Endothelial cell of umbilical vein (primary cell): Measurements from ENCODE around the gene MOB1B. TPM values are rescaled to one million over a fixed set of nuclear protein-coding genes. Genes with fewer than 3 reads are reported as not detected.

Source experiments
- BruUV-seq: library from RNA; stranded (reverse); fragments of 400-500 nt; replicated peaks from 2 replicates; lab custom pipeline; 2021; lab: Mats Ljungman, UMichigan
- CTCF ChIA-PET: fragments of 300-600, 350-600 bp; sonication (Branson Sonifier 250); formaldehyde crosslinking; loops from one replicate; lab custom pipeline; 2021; ENCODE audit warnings: antibody characterized with exemption, inconsistent platforms; lab: Charles Lee
- POLR2A ChIA-PET: fragments of 300-600, 350-600 bp; sonication (Branson Sonifier 250); formaldehyde crosslinking; loops from one replicate; lab custom pipeline; 2021; ENCODE audit warnings: antibody characterized with exemption, inconsistent platforms; lab: Charles Lee
- DNase-seq: peaks from one replicate; pipeline ENCODE4 v3.0.0-alpha.2; 2011; ENCODE audit warnings: low read depth, low spot score
- FAIRE-seq: peaks from 2 replicates; lab custom pipeline; 2011; peaks lifted over from hg19 to GRCh38; lab: Jason Lieb, UNC
- H2AFZ ChIP-seq: 2 replicates; pipeline ENCODE4 v1.6.0; 2012; ENCODE audit warnings: low read depth, low read length, control low read depth, inconsistent platforms
- H3K27ac ChIP-seq: 2 replicates; pipeline ENCODE4 v1.5.1; 2011; ENCODE audit warnings: low read depth, mild to moderate bottlenecking, control low read depth, low read length, moderate library complexity; ENCODE audit not compliant: insufficient read depth
- H3K27me3 ChIP-seq, 2 experiments: 2 replicates each; pipeline versions ENCODE4 v1.6.0 to v1.6.1; 2011; ENCODE audit warnings: low read length in 2 of 2, mixed read lengths in 1 of 2; ENCODE audit not compliant: control insufficient read depth in 2 of 2, insufficient read depth in 2 of 2
- H3K36me3 ChIP-seq, 2 experiments: 2 replicates in 1 of 2; 3 replicates in 1 of 2; pipeline ENCODE4 v1.5.1; 2011; ENCODE audit warnings: low read length in 2 of 2, mild to moderate bottlenecking in 1 of 2, moderate library complexity in 1 of 2; ENCODE audit not compliant: control insufficient read depth in 2 of 2, insufficient read depth in 2 of 2; ENCODE audit errors: extremely low read depth in 1 of 2
- H3K4me1 ChIP-seq: 3 replicates; pipeline ENCODE4 v1.5.1; 2011; ENCODE audit warnings: mild to moderate bottlenecking, low read length; ENCODE audit not compliant: control insufficient read depth, insufficient read depth; ENCODE audit errors: extremely low read depth
- H3K4me2 ChIP-seq: 2 replicates; pipeline ENCODE4 v1.6.1; 2011; ENCODE audit warnings: low read length, control low read depth, mixed read lengths; ENCODE audit not compliant: insufficient read depth
- H3K4me3 ChIP-seq, 3 experiments: fragments of 200-600 bp in 1 of 3; sonication (generic), shearing (Covaris generic) in 1 of 3; replicated peaks in 1 of 3; 2 replicates each; pipeline ENCODE4 v1.5.1; 2011 to 2016; ENCODE audit warnings: control low read depth in 3 of 3, low read length in 3 of 3, mild to moderate bottlenecking in 2 of 3, inconsistent platforms in 1 of 3, low read depth in 1 of 3, moderate library complexity in 1 of 3; ENCODE audit not compliant: insufficient read depth in 1 of 3
- H3K79me2 ChIP-seq: 2 replicates; pipeline ENCODE4 v1.6.0; 2012; ENCODE audit warnings: low read length, inconsistent platforms; ENCODE audit not compliant: control insufficient read depth, insufficient read depth
- H3K9ac ChIP-seq: replicated peaks from 2 replicates; pipeline ENCODE3; 2011; ENCODE audit warnings: low read length, control low read depth; ENCODE audit not compliant: insufficient read depth; ENCODE audit errors: extremely low read depth
- H3K9me1 ChIP-seq: replicated peaks from 3 replicates; pipeline ENCODE4 v1.6.0; 2011; ENCODE audit warnings: mild to moderate bottlenecking, low read length; ENCODE audit not compliant: control insufficient read depth, insufficient read depth; ENCODE audit errors: extremely low read depth
- H3K9me3 ChIP-seq: replicated peaks from 2 replicates; pipeline ENCODE4 v1.5.1; 2012; ENCODE audit warnings: low read length, inconsistent platforms; ENCODE audit not compliant: control insufficient read depth, insufficient read depth
- H4K20me1 ChIP-seq: replicated peaks from 2 replicates; pipeline ENCODE3; 2011; ENCODE audit warnings: mild to moderate bottlenecking, low read length; ENCODE audit not compliant: control insufficient read depth, insufficient read depth; ENCODE audit errors: extremely low read depth
- CTCF ChIP-seq, 2 donors: IDR thresholded peaks; 1 replicate in 1 of 2; 2 replicates in 1 of 2; pipeline ENCODE4 v1.5.1; 2011; ENCODE audit warnings: low read length in 2 of 2, mild to moderate bottlenecking in 2 of 2, moderate library complexity in 2 of 2, control low read depth in 1 of 2, inconsistent platforms in 1 of 2, low read depth in 1 of 2; ENCODE audit not compliant: insufficient read depth in 1 of 2; ENCODE audit errors: extremely low read depth in 1 of 2
- EZH2 ChIP-seq: IDR thresholded peaks from 2 replicates; pipeline ENCODE4 v1.6.1; 2012; ENCODE audit warnings: borderline replicate concordance, low read depth, mild to moderate bottlenecking, moderate library complexity, low read length, inconsistent platforms; ENCODE audit not compliant: severe bottlenecking
- FOS ChIP-seq: IDR thresholded peaks from 2 replicates; pipeline ENCODE4 v1.6.1; 2011; ENCODE audit warnings: mild to moderate bottlenecking, low read length, moderate library complexity, borderline replicate concordance; ENCODE audit not compliant: insufficient read depth
- GATA2 ChIP-seq: IDR thresholded peaks from 2 replicates; pipeline ENCODE4 v1.7.0; 2011; ENCODE audit warnings: low read depth, mild to moderate bottlenecking, moderate library complexity, mixed read lengths, low read length; ENCODE audit not compliant: insufficient read length, insufficient read depth
- JUN ChIP-seq: IDR thresholded peaks from 2 replicates; pipeline ENCODE4 v1.6.1; 2011; ENCODE audit warnings: borderline replicate concordance, low read depth; ENCODE audit not compliant: insufficient read length, insufficient read depth
- MAX ChIP-seq: IDR thresholded peaks from 2 replicates; pipeline ENCODE4 v1.6.1; 2011; ENCODE audit not compliant: insufficient read depth, insufficient read length
- MYC ChIP-seq: IDR thresholded peaks from one replicate; pipeline ENCODE4 v1.6.1; 2011; ENCODE audit warnings: mild to moderate bottlenecking, low read depth, low read length
- POLR2AphosphoS5 ChIP-seq: IDR thresholded peaks from 2 replicates; pipeline ENCODE4 v1.6.1; 2012; ENCODE audit warnings: low read depth, mild to moderate bottlenecking, control low read depth, low read length, moderate library complexity; ENCODE audit not compliant: insufficient read depth
- dilution Hi-C: fragments of 300-500 bp; cut with MboI; formaldehyde crosslinking; loops from one replicate; pipeline ENCODE4 v1.15.0; 2019; ENCODE audit warnings: low sequenced_read_pairs; ENCODE audit not compliant: extremely low pct_ligation_motif_present
- intact Hi-C: fragments of 100-400 bp; cut with micrococcal nuclease; formaldehyde crosslinking; loops from one replicate; pipeline ENCODE4 v1.10.0; 2022
- polyA plus RNA-seq, 4 experiments: library from polyadenylated mRNA; depleted of rRNA in 3 of 4; stranded (reverse) in 3 of 4; unstranded in 1 of 4; fragments of >200 nt; gene quantifications; 2 replicates each; pipeline versions ENCODE4 v1.2.1 to v1.2.3, GENCODE V29; 2011 to 2012; ENCODE audit warnings: missing spikeins in 1 of 4
- total RNA-seq: library from RNA; stranded (reverse); gene quantifications from 2 replicates; pipeline ENCODE4 v1.2.3, GENCODE V29; 2021

MOB1B gene
- total and polyA plus RNA-seq, 2 donors (not counting 3 experiments of a cell fraction or from before 2014, with no cell fraction given), result 4.3 to 23.9 TPM

- no peak overlapping the region for H3K4me2 ChIP-seq
- H4K20me1 ChIP-seq, result no peaks in the 10 kb centered on the region
- peak; percentile 67 for DNase-seq
- no peaks in the 10 kb centered on the region for H3K27me3 ChIP-seq
- no peaks in the 10 kb centered on the region for H3K9me1 ChIP-seq
- no peak overlapping the region for H2AFZ ChIP-seq
- H3K4me1 ChIP-seq, result peaks cover 2% of the 10 kb centered on the region
- TF ChIP-seq POLR2AphosphoS5 (no peak), GATA2 (no peak), FOS (no peak), EZH2 (no peak), MAX (no peak), CTCF (IDR thresholded peaks at IDR 0.05; ENCODE audit: extremely low read depth in 1 of 2, insufficient read depth in 1 of 2, low read depth in 1 of 2, low read length in 2 of 2) (peak; percentile 46 to 47), JUN (no peak), MYC (no peak)
- no TSS peak for BruUV-seq
- H3K36me3 ChIP-seq, result peaks cover 2 to 3% of the 10 kb centered on the region in 2 experiments
- dilution Hi-C loops, result no loop called here
- intact Hi-C loops, result loop anchor here (1.0 to 5.0 kb wide), 4 partner anchors 108 to 409 kb away; partner anchors contain the start of genes GRSF1 and MOB1B
- FAIRE-seq, result peak; percentile 55
- H3K79me2 ChIP-seq, result peaks cover 23% of the 10 kb centered on the region
- ChIA-PET CTCF (interaction anchor here (0.6 to 7.4 kb wide), 74 partner anchors 9 to 1388 kb away, joined by 3 to 97 read pairs (median 4); partner anchors contain the start of genes DCK, ENAM, GRSF1 and MOB1B), POLR2A (interaction anchor here (0.6 to 1.5 kb wide), 2 partner anchors 16 to 1921 kb away, joined by 3 to 4 read pairs; partner anchors contain the start of gene DCK)
- H3K9ac ChIP-seq, result no peak overlapping the region
- H3K27ac ChIP-seq, result no peak overlapping the region
- no peaks in the 10 kb centered on the region for H3K9me3 ChIP-seq
- H3K4me3 ChIP-seq, result no peak overlapping the region
Observed at GRCh38 chr4:71009890-71010588, 107.9 kb downstream of the MOB1B start.
